ENCODE results near the gene ICAM1.
"Not testable (repeated sequence)": the region's sequence is repeated elsewhere in the genome, so short reads cannot be mapped to it uniquely, and the experiment has no call there.

The ICAM1 gene

GRCh38 chr19:10278935-10279334 is 8.0 kb downstream of the ICAM1 start:
- DNase-seq: no peak

GRCh38 chr19:10279737-10280442 is 9.0 kb downstream of the ICAM1 start:
- DNase-seq: no peak

- DNase-seq: not testable (repeated sequence)
Measured at GRCh38 chr19:10282043-10282442, 11.1 kb downstream of the ICAM1 start.

- no peak for DNase-seq
Measured at GRCh38 chr19:10283301-10284064, 12.6 kb downstream of the ICAM1 start.

GRCh38 chr19:10284065-10284959 is 13.4 kb downstream of the ICAM1 start:
- no peak for DNase-seq

GRCh38 chr19:10284960-10285278 is 14.0 kb downstream of the ICAM1 start:
- no peak for DNase-seq

- DNase-seq: no peak
Measured at GRCh38 chr19:10285393-10285792, 14.5 kb downstream of the ICAM1 start.

GRCh38 chr19:10286803-10287737 is 16.1 kb downstream of the ICAM1 start, which contains the start of gene ICAM4:
TSS of gene ICAM4 (plus strand) at chr19:10286955. CDS start at chr19:10287013, 58 bp downstream.
- DNase-seq: no peak

GRCh38 chr19:10288662-10289166 is 17.8 kb downstream of the ICAM1 start:
- no peak for DNase-seq

- DNase-seq: peak; percentile 49
Measured at GRCh38 chr19:10289167-10289835, 18.4 kb downstream of the ICAM1 start.

GRCh38 chr19:10289836-10290356 is 19.0 kb downstream of the ICAM1 start, which contains the start of gene ICAM5:
TSS of gene ICAM5 (plus strand) at chr19:10289952. CDS start at chr19:10290044, 92 bp downstream.
- DNase-seq: peak; percentile 65

GRCh38 chr19:10290357-10290875 is 19.5 kb downstream of the ICAM1 start:
- no peak for DNase-seq

- peak; percentile 54 for DNase-seq
Measured at GRCh38 chr19:10290876-10291553, 20.1 kb downstream of the ICAM1 start.

- DNase-seq: no peak
Measured at GRCh38 chr19:10291554-10292205, 20.8 kb downstream of the ICAM1 start.

GRCh38 chr19:10292206-10292788 is 21.4 kb downstream of the ICAM1 start:
- peak; percentile 67 for DNase-seq

GRCh38 chr19:10292789-10293636 is 22.1 kb downstream of the ICAM1 start:
- no peak for DNase-seq

- DNase-seq: no peak
Measured at GRCh38 chr19:10293637-10294367, 22.9 kb downstream of the ICAM1 start.

GRCh38 chr19:10294368-10294697 is 23.4 kb downstream of the ICAM1 start:
- DNase-seq: no peak

Data from activated T-cell treated with anti-CD3 and anti-CD28 coated beads for 4 hours (primary cell).